Measurements from ENCODE around the gene ZNF365. TPM values are rescaled to one million over a fixed set of nuclear protein-coding genes. Genes with fewer than 3 reads are reported as not detected.

Gene ZNF365
- total RNA-seq (2014; rRNA removed; shearing (Covaris generic)), result 3.3 and 4.1 TPM in 2 replicates

GRCh38 chr10:62373995-62374861, at the start of gene ZNF365:
ZNF365 (plus strand) TSS chr10:62374369; CDS start chr10:62376194, 1,825 bp downstream.

Small RNA genes within 50 kb of the gene (small RNA-seq; reads per million reads assigned to genes)
- not detected for gene RN7SL591P

Other genes starting within 250 kb of the ZNF365 start
- gene RTKN2, start 105.5 kb upstream of the ZNF365 start, total RNA-seq (2014; rRNA removed; shearing (Covaris generic)), result 1.5 and 1.9 TPM in 2 replicates